NT2/D1 (cell line): Measurements from ENCODE around the gene GIT2.

ENCODE experiments used
- SUZ12 ChIP-seq: IDR thresholded peaks from 2 replicates; pipeline ENCODE4 v1.6.1; 2011; ENCODE audit not compliant: insufficient read length, insufficient read depth; ENCODE audit errors: extremely low read depth
- YY1 ChIP-seq: IDR thresholded peaks from 2 replicates; pipeline ENCODE4 v1.6.1; 2011; ENCODE audit not compliant: insufficient read length, insufficient read depth
- ZNF274 ChIP-seq: IDR thresholded peaks from 2 replicates; pipeline ENCODE4 v1.6.1; 2011; ENCODE audit warnings: mild to moderate bottlenecking, low read depth, low read length

- no peak for TF ChIP-seq ZNF274
- no peak for TF ChIP-seq SUZ12
- no peak for TF ChIP-seq YY1
Observed at GRCh38 chr12:109880938-109881337, 115.2 kb downstream of the GIT2 start.
